ENCODE results near the gene PRKCA. TPM values are rescaled to one million over a fixed set of nuclear protein-coding genes. Genes with fewer than 3 reads are reported as not detected.
A peak's percentile ranks its signal among the peaks of the same experiment; 100 is the strongest.

The PRKCA gene
- total RNA-seq, 3 donors from 2014 or later (not counting 1 experiment from before 2014, with no cell fraction given): 19.6 to 29.0 (median 20.4) TPM

DNA sequence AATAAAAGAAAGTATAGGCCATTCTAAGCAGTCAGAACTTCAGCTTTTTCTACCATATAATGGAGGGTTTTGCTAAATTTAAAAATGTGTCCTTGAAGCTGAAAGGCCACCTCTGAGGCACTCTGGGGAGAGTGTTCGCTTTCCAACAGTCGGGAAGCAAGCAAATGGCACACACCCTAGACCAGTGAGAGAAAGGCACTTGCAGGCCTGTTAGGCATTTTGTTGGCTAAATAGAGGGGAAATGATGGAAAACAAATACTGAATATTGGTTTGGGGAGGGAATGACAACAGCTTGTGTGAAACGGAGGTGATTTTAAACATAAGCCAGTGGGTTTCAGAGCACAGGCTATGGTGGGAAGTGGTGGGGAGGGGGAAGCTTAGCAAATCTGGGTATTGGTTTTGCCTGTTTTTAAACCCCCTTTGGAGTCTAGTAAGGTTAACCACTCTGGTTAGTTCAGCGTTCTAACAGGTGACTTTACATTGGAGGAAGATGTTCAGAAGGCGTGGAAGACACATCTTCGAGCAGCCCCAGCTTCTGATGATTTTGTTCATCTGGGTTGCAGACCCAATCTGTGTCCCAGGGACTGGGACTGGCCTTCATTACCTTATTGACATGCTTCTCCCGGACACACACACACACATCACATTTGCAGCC lies 90.5 kb downstream of the PRKCA start:
- no peak overlapping the region for H3K27ac ChIP-seq (ENCODE audit: low read length)
- H3K27me3 Mint-ChIP-seq (ENCODE audit: low read depth in 2 of 2): no peaks in the 10 kb centered on the region
- TF ChIP-seq CTCF (IDR thresholded peaks at IDR 0.05): no peak
- H3K4me3 ChIP-seq (ENCODE audit: low read length): no peak overlapping the region
- H3K9me3 Mint-ChIP-seq: no peaks in the 10 kb centered on the region
- intact Hi-C loops (cut with micrococcal nuclease): no loop called here
- ATAC-seq (no peak), DNase-seq (no peak)
- no peaks in the 10 kb centered on the region for H3K27me3 ChIP-seq (ENCODE audit: control insufficient read depth, insufficient read depth, low read length)
- H3K36me3 Mint-ChIP-seq: no peaks in the 10 kb centered on the region
- H3K4me1 Mint-ChIP-seq: peaks cover 18 to 24% of the 10 kb centered on the region in 2 donors
- no peak overlapping the region for H3K4me3 Mint-ChIP-seq
- no peaks in the 10 kb centered on the region for H3K36me3 ChIP-seq (ENCODE audit: control insufficient read depth, insufficient read depth, low read length)
- H3K4me1 ChIP-seq (ENCODE audit: control insufficient read depth, insufficient read depth, low read length): peaks cover 5% of the 10 kb centered on the region
- WGBS (ENCODE audit: insufficient coverage): 89% methylated on average over 7 of the region's 7 CpGs
- no peaks in the 10 kb centered on the region for H3K9me3 ChIP-seq (ENCODE audit: control insufficient read depth, insufficient read depth, low read length)
- H3K27ac Mint-ChIP-seq: peak overlapping the region in 1 of 2 donors; percentile 9

DNA sequence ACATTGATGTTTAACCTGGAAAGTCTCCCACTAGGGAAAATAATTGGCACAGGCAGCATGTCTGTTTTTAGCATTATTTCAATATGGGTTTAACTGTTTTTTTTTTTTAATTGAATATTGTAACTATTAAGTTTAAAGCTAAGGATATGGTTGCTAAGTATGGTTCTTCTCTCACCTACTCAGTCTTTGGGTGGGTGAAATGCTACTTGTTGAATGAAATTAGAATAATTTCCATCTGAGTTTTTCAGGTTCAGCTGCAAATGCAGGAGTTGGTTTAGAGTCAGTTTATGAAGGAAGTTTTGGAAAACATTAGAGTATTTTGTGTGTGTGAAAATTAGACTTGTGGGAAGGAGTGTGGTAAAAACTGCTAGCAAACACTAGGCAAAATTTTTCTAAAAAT lies 93.5 kb downstream of the PRKCA start:
- intact Hi-C loops (cut with micrococcal nuclease): no loop called here
- no peak for ATAC-seq
- Mint-ChIP-seq H3K36me3 (no peaks in the 10 kb centered on the region), H3K9me3 (no peaks in the 10 kb centered on the region), H3K4me1 (peaks cover 35 to 40% of the 10 kb centered on the region in 2 donors), H3K4me3 (no peak overlapping the region), H3K27me3 (ENCODE audit: low read depth in 2 of 2) (no peaks in the 10 kb centered on the region), H3K27ac (peak overlapping the region in 1 of 2 donors; percentile 5)
- H3K4me1 ChIP-seq (ENCODE audit: control insufficient read depth, insufficient read depth, low read length): peaks cover 15% of the 10 kb centered on the region
- H3K9me3 ChIP-seq (ENCODE audit: control insufficient read depth, insufficient read depth, low read length): no peaks in the 10 kb centered on the region
- no peak overlapping the region for H3K4me3 ChIP-seq (ENCODE audit: low read length)
- no peak for DNase-seq
- H3K27ac ChIP-seq (ENCODE audit: low read length): no peak overlapping the region
- TF ChIP-seq CTCF (IDR thresholded peaks at IDR 0.05): no peak
- no peaks in the 10 kb centered on the region for H3K36me3 ChIP-seq (ENCODE audit: control insufficient read depth, insufficient read depth, low read length)
- no peaks in the 10 kb centered on the region for H3K27me3 ChIP-seq (ENCODE audit: control insufficient read depth, insufficient read depth, low read length)

DNA sequence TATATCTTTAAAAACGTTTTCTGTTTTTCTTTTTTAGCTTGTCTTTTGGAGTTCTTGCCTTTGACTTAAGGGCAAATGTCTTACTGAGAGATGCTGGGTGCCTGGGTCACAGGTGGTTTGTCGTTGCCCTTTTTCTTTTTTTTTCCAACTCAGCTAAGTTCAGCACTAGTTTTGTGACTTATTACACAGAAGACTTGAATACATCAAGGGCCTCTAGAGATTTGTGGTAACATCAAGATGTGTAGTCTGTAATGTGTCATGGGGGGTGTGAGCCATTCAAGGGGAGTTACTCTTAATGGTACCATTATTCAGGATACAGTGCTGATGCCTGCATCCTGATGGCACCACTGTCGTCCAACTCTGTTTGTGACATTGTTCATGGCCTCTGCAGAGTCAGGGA lies 95.1 kb downstream of the PRKCA start:
- H3K36me3 ChIP-seq (ENCODE audit: control insufficient read depth, insufficient read depth, low read length): no peaks in the 10 kb centered on the region
- Mint-ChIP-seq H3K27ac (no peak overlapping the region), H3K9me3 (no peaks in the 10 kb centered on the region), H3K36me3 (no peaks in the 10 kb centered on the region), H3K4me3 (no peak overlapping the region), H3K27me3 (ENCODE audit: low read depth in 2 of 2) (no peaks in the 10 kb centered on the region), H3K4me1 (peaks cover 38 to 46% of the 10 kb centered on the region in 2 donors)
- 73% methylated on average over 3 of the region's 3 CpGs for WGBS (ENCODE audit: insufficient coverage)
- H3K4me1 ChIP-seq (ENCODE audit: control insufficient read depth, insufficient read depth, low read length): peaks cover 16% of the 10 kb centered on the region
- TF ChIP-seq CTCF (IDR thresholded peaks at IDR 0.05): no peak
- H3K4me3 ChIP-seq (ENCODE audit: low read length): no peak overlapping the region
- DNase-seq (no peak), ATAC-seq (no peak)
- H3K9me3 ChIP-seq (ENCODE audit: control insufficient read depth, insufficient read depth, low read length): no peaks in the 10 kb centered on the region
- H3K27ac ChIP-seq (ENCODE audit: low read length): no peak overlapping the region
- H3K27me3 ChIP-seq (ENCODE audit: control insufficient read depth, insufficient read depth, low read length): no peaks in the 10 kb centered on the region
- intact Hi-C loops (cut with micrococcal nuclease): no loop called here

DNA sequence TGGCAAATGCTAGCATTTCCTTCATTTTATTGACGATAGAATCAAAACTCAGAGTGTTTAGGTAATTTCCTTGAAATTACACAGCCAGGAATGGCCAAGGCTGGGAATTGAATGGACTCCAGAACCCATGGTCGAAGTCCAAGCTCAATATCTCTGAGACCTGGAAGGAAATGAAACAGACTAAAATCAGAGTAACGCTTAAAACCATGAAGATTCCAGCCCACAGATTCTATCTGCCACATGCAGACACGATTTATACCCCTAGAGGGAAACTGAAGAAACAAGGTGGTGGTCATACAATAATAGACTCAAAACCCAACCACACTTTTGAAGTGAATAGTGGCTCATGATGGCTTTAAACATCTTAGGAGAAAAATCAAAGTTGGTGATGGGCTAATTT lies 95.6 kb downstream of the PRKCA start:
- Histone ChIP-seq H3K9me3 (ENCODE audit: control insufficient read depth, insufficient read depth, low read length) (no peaks in the 10 kb centered on the region), H3K36me3 (ENCODE audit: control insufficient read depth, insufficient read depth, low read length) (no peaks in the 10 kb centered on the region), H3K4me1 (ENCODE audit: control insufficient read depth, insufficient read depth, low read length) (peaks cover 12% of the 10 kb centered on the region), H3K27ac (ENCODE audit: low read length) (no peak overlapping the region), H3K27me3 (ENCODE audit: control insufficient read depth, insufficient read depth, low read length) (no peaks in the 10 kb centered on the region), H3K4me3 (ENCODE audit: low read length) (no peak overlapping the region)
- DNase-seq: no peak
- Mint-ChIP-seq H3K9me3 (no peaks in the 10 kb centered on the region), H3K4me3 (peak overlapping the region; percentile 2), H3K27me3 (ENCODE audit: low read depth in 2 of 2) (no peaks in the 10 kb centered on the region), H3K27ac (peak overlapping the region in 1 of 2 donors; percentile 4), H3K4me1 (peaks cover 33 to 47% of the 10 kb centered on the region in 2 donors), H3K36me3 (no peaks in the 10 kb centered on the region)
- ATAC-seq: no peak
- intact Hi-C loops (cut with micrococcal nuclease): no loop called here
- WGBS (ENCODE audit: insufficient coverage): 58% methylated on average over 3 of the region's 4 CpGs
- TF ChIP-seq CTCF (IDR thresholded peaks at IDR 0.05): no peak
